GM15510 (cell line): ENCODE data around the gene KLF13.

Source experiments
- POLR2A ChIP-seq: IDR thresholded peaks from 3 replicates; pipeline ENCODE4 v1.6.1; 2011; ENCODE audit warnings: borderline replicate concordance; ENCODE audit not compliant: insufficient read length; ENCODE audit errors: extremely low read depth

Gene KLF13

GRCh38 chr15:31393444-31394091 lies 66.9 kb downstream of the KLF13 start:
- no peak for TF ChIP-seq POLR2A

GRCh38 chr15:31396881-31397560 lies 70.4 kb downstream of the KLF13 start:
- TF ChIP-seq POLR2A: no peak

GRCh38 chr15:31397851-31398661 lies 71.4 kb downstream of the KLF13 start:
- no peak for TF ChIP-seq POLR2A

GRCh38 chr15:31398677-31399301 lies 72.2 kb downstream of the KLF13 start:
- TF ChIP-seq POLR2A: no peak

GRCh38 chr15:31399544-31400171 lies 73.0 kb downstream of the KLF13 start:
- no peak for TF ChIP-seq POLR2A

- no peak for TF ChIP-seq POLR2A
Observed at GRCh38 chr15:31400222-31400927, 73.7 kb downstream of the KLF13 start.

GRCh38 chr15:31401282-31401681 lies 74.6 kb downstream of the KLF13 start:
- no peak for TF ChIP-seq POLR2A

- no peak for TF ChIP-seq POLR2A
Observed at GRCh38 chr15:31402003-31402402, 75.4 kb downstream of the KLF13 start.

GRCh38 chr15:31402511-31403056 lies 75.9 kb downstream of the KLF13 start:
- no peak for TF ChIP-seq POLR2A

- no peak for TF ChIP-seq POLR2A
Observed at GRCh38 chr15:31403096-31403495, 76.5 kb downstream of the KLF13 start.

- no peak for TF ChIP-seq POLR2A
Observed at GRCh38 chr15:31403606-31404005, 77.0 kb downstream of the KLF13 start.

GRCh38 chr15:31404345-31404744 lies 77.7 kb downstream of the KLF13 start:
- TF ChIP-seq POLR2A: no peak

GRCh38 chr15:31405200-31405920 lies 78.7 kb downstream of the KLF13 start:
- no peak for TF ChIP-seq POLR2A
